Measurements from ENCODE around the gene CCDC171. TPM values are rescaled to one million over a fixed set of nuclear protein-coding genes. Genes with fewer than 3 reads are reported as not detected.

The CCDC171 gene
- polyA plus RNA-seq, 3 donors, result 0.08 to 0.17 (median 0.10) TPM

GRCh38 chr9:15778861-15779260, 226.0 kb downstream of the CCDC171 start:
- no peaks in the 10 kb centered on the region for H3K79me2 ChIP-seq (ENCODE audit: insufficient read depth, low read length)
- no peak for DNase-seq
- H3K4me1 Mint-ChIP-seq, result no peaks in the 10 kb centered on the region
- no peaks in the 10 kb centered on the region for H3K27me3 ChIP-seq (ENCODE audit: control insufficient read depth in 2 of 2, insufficient read depth in 2 of 2, low read length in 2 of 2)
- H2AFZ ChIP-seq (ENCODE audit: insufficient read depth, low read depth, low read length, poor library complexity, severe bottlenecking), result no peak overlapping the region
- H3K27me3 Mint-ChIP-seq (ENCODE audit: low read depth in 3 of 3), result no peaks in the 10 kb centered on the region
- intact Hi-C loops (cut with micrococcal nuclease), result no loop called here
- no peaks in the 10 kb centered on the region for H3K9me3 ChIP-seq (replicated peaks in 1 of 2; ENCODE audit: control insufficient read depth in 1 of 2, insufficient read depth in 1 of 2, low read length in 2 of 2)
- H3K36me3 Mint-ChIP-seq, result no peaks in the 10 kb centered on the region
- H3K4me3 ChIP-seq (replicated peaks in 1 of 3; ENCODE audit: low read depth in 2 of 3, low read length in 3 of 3), result no peak overlapping the region
- H3K36me3 ChIP-seq (replicated peaks in 1 of 2; ENCODE audit: control insufficient read depth in 1 of 2, insufficient read depth in 2 of 2, low read length in 2 of 2), result no peaks in the 10 kb centered on the region
- peaks cover 0 to 3% (median 0%) of the 10 kb centered on the region in 7 donors for H3K9me3 Mint-ChIP-seq
- no peak overlapping the region for H3K9ac ChIP-seq (ENCODE audit: insufficient read depth, low read length, poor library complexity, severe bottlenecking)
- H3K4me1 ChIP-seq (ENCODE audit: control insufficient read depth in 1 of 2, insufficient read depth in 2 of 2, low read length in 2 of 2), result no peaks in the 10 kb centered on the region
- H3K4me2 ChIP-seq (replicated peaks; ENCODE audit: extremely low read depth, low read length, poor library complexity, severe bottlenecking), result no peak overlapping the region
- H3K27ac ChIP-seq (ENCODE audit: low read depth in 1 of 2, low read length in 2 of 2), result no peak overlapping the region
- H4K20me1 ChIP-seq (ENCODE audit: insufficient read depth, low read length), result no peaks in the 10 kb centered on the region
- H3K27ac Mint-ChIP-seq, result no peak overlapping the region
- no peak for TF ChIP-seq CTCF (IDR thresholded peaks at IDR 0.05)
- no peak overlapping the region for H3K4me3 Mint-ChIP-seq
- WGBS (ENCODE audit: insufficient coverage), result 100% methylated on average over 4 of the region's 5 CpGs

- Histone ChIP-seq H3K79me2 (ENCODE audit: insufficient read depth, low read length) (no peaks in the 10 kb centered on the region), H3K36me3 (replicated peaks in 1 of 2; ENCODE audit: control insufficient read depth in 1 of 2, insufficient read depth in 2 of 2, low read length in 2 of 2) (no peaks in the 10 kb centered on the region), H3K4me3 (replicated peaks in 1 of 3; ENCODE audit: low read depth in 2 of 3, low read length in 3 of 3) (no peak overlapping the region), H3K27ac (ENCODE audit: low read depth in 1 of 2, low read length in 2 of 2) (no peak overlapping the region), H3K4me2 (replicated peaks; ENCODE audit: extremely low read depth, low read length, poor library complexity, severe bottlenecking) (no peak overlapping the region), H3K9ac (ENCODE audit: insufficient read depth, low read length, poor library complexity, severe bottlenecking) (no peak overlapping the region), H3K27me3 (ENCODE audit: control insufficient read depth in 2 of 2, insufficient read depth in 2 of 2, low read length in 2 of 2) (no peaks in the 10 kb centered on the region), H4K20me1 (ENCODE audit: insufficient read depth, low read length) (no peaks in the 10 kb centered on the region), H3K9me3 (replicated peaks in 1 of 2; ENCODE audit: control insufficient read depth in 1 of 2, insufficient read depth in 1 of 2, low read length in 2 of 2) (no peaks in the 10 kb centered on the region), H3K4me1 (ENCODE audit: control insufficient read depth in 1 of 2, insufficient read depth in 2 of 2, low read length in 2 of 2) (no peaks in the 10 kb centered on the region), H2AFZ (ENCODE audit: insufficient read depth, low read depth, low read length, poor library complexity, severe bottlenecking) (no peak overlapping the region)
- WGBS (ENCODE audit: insufficient coverage), result 100% methylated on average over 2 of the region's 5 CpGs
- no peak for TF ChIP-seq CTCF (IDR thresholded peaks at IDR 0.05)
- Mint-ChIP-seq H3K27me3 (ENCODE audit: low read depth in 3 of 3) (no peaks in the 10 kb centered on the region), H3K9me3 (peaks cover 0 to 3% (median 0%) of the 10 kb centered on the region in 7 donors), H3K36me3 (no peaks in the 10 kb centered on the region), H3K4me3 (no peak overlapping the region), H3K27ac (no peak overlapping the region), H3K4me1 (no peaks in the 10 kb centered on the region)
- intact Hi-C loops (cut with micrococcal nuclease), result no loop called here
- DNase-seq, result no peak
These were observed 229.3 kb downstream of the CCDC171 start for GRCh38 chr9:15782106-15782505.

Measured in CD14-positive monocyte (primary cell).